Activated naive CD4-positive, alpha-beta T cell treated with anti-CD3 and anti-CD28 coated beads, Interleukin-2, amount 50 U/mL, for 72 hours (primary cell): ENCODE results near the gene MAP4K4. TPM values are rescaled to one million over a fixed set of nuclear protein-coding genes. Genes with fewer than 3 reads are reported as not detected.

Experiments used
- ATAC-seq, 2 donors: fragments of 150-1000 bp; cut with Tn5 transposase; 2 replicates each; pipeline ENCODE4 v1.10.0; 2021; ENCODE audit warnings: mild to moderate bottlenecking in 2 of 2, moderate library complexity in 2 of 2
- DNase-seq, 2 donors: peaks; one replicate each; pipeline ENCODE4 v3.0.0; 2021 to 2022; ENCODE audit warnings: low spot score in 2 of 2
- H3K27ac Mint-ChIP-seq, 2 donors: one replicate each; pipeline ENCODE4 v1.8.0; 2022; ENCODE audit warnings: mild to moderate bottlenecking in 2 of 2, mixed read lengths in 2 of 2
- H3K36me3 Mint-ChIP-seq, 2 donors: one replicate each; pipeline ENCODE4 v1.8.0; 2022; ENCODE audit warnings: mixed read lengths in 2 of 2
- H3K9me3 Mint-ChIP-seq, 2 donors: one replicate each; pipeline ENCODE4 v1.8.0; 2022; ENCODE audit warnings: mixed read lengths in 2 of 2
- total RNA-seq, 2 donors: library from RNA; stranded (reverse); gene quantifications; one replicate each; pipeline ENCODE4 v1.2.3, GENCODE V29; 2022

MAP4K4 gene
- total RNA-seq, result 10 to 100 TPM; 82.9 to 94.3 TPM

- peaks cover 13 to 23% of the 10 kb centered on the region in 2 donors for H3K36me3 Mint-ChIP-seq
- peak within 1 kb of the TSS in 1 of 2 donors; percentile 63 for H3K27ac Mint-ChIP-seq
- DNase-seq (peak; percentile 54 to 75), ATAC-seq (peak; percentile 56 to 67)
- H3K9me3 Mint-ChIP-seq, result peaks cover 0 to 12% of the 10 kb centered on the region in 2 donors
Observed at GRCh38 chr2:101697124-101698013, at the start of gene MAP4K4. MAP4K4 (plus strand) TSS chr2:101697707; CDS start chr2:101698081, 374 bp downstream.

GRCh38 chr2:101653469-101653868, 44.0 kb upstream of the MAP4K4 start:
- Mint-ChIP-seq H3K27ac (peak overlapping the region in 1 of 2 donors; percentile 9), H3K9me3 (peaks cover 4% of the 10 kb centered on the region in 2 donors), H3K36me3 (peaks cover 5 to 12% of the 10 kb centered on the region in 2 donors)
- no peak for DNase-seq
- ATAC-seq, result no peak

GRCh38 chr2:101655702-101656422, 41.6 kb upstream of the MAP4K4 start:
- DNase-seq, result no peak
- Mint-ChIP-seq H3K9me3 (peaks cover 0 to 4% of the 10 kb centered on the region in 2 donors), H3K27ac (peak overlapping the region in 1 of 2 donors; percentile 53), H3K36me3 (peaks cover 4 to 5% of the 10 kb centered on the region in 2 donors)
- no peak for ATAC-seq

GRCh38 chr2:101657787-101658186, 39.7 kb upstream of the MAP4K4 start:
- no peak for ATAC-seq
- no peaks in the 10 kb centered on the region for H3K9me3 Mint-ChIP-seq
- peaks cover 0 to under 1% of the 10 kb centered on the region in 2 donors for H3K36me3 Mint-ChIP-seq
- H3K27ac Mint-ChIP-seq, result no peak overlapping the region
- DNase-seq, result no peak

GRCh38 chr2:101658387-101658786, 39.1 kb upstream of the MAP4K4 start:
- no peaks in the 10 kb centered on the region for H3K36me3 Mint-ChIP-seq
- no peak for ATAC-seq
- DNase-seq, result no peak
- H3K27ac Mint-ChIP-seq, result no peak overlapping the region
- H3K9me3 Mint-ChIP-seq, result no peaks in the 10 kb centered on the region

- Mint-ChIP-seq H3K9me3 (peaks cover 0 to 2% of the 10 kb centered on the region in 2 donors), H3K36me3 (peaks cover 0 to 2% of the 10 kb centered on the region in 2 donors), H3K27ac (no peak overlapping the region)
- no peak for DNase-seq
- no peak for ATAC-seq
Observed at GRCh38 chr2:101665312-101665711, 32.2 kb upstream of the MAP4K4 start.

GRCh38 chr2:101667823-101668222, 29.7 kb upstream of the MAP4K4 start:
- DNase-seq, result no peak
- Mint-ChIP-seq H3K9me3 (peaks cover 0 to 5% of the 10 kb centered on the region in 2 donors), H3K36me3 (peaks cover 0 to 18% of the 10 kb centered on the region in 2 donors), H3K27ac (no peak overlapping the region)
- no peak for ATAC-seq

- no peak for DNase-seq
- Mint-ChIP-seq H3K9me3 (peaks cover 0 to 16% of the 10 kb centered on the region in 2 donors), H3K27ac (no peak overlapping the region), H3K36me3 (peaks cover 0 to 29% of the 10 kb centered on the region in 2 donors)
- no peak for ATAC-seq
Observed at GRCh38 chr2:101672047-101672446, 25.5 kb upstream of the MAP4K4 start.

GRCh38 chr2:101673920-101674319, 23.6 kb upstream of the MAP4K4 start:
- no peak overlapping the region for H3K27ac Mint-ChIP-seq
- peaks cover 0 to 29% of the 10 kb centered on the region in 2 donors for H3K36me3 Mint-ChIP-seq
- DNase-seq (no peak), ATAC-seq (no peak)
- peaks cover 0 to 16% of the 10 kb centered on the region in 2 donors for H3K9me3 Mint-ChIP-seq

GRCh38 chr2:101675512-101675911, 22.0 kb upstream of the MAP4K4 start:
- ATAC-seq (peak; percentile 82 to 86), DNase-seq (no peak)
- H3K36me3 Mint-ChIP-seq, result peaks cover 0 to 24% of the 10 kb centered on the region in 2 donors
- peaks cover 0 to 12% of the 10 kb centered on the region in 2 donors for H3K9me3 Mint-ChIP-seq
- H3K27ac Mint-ChIP-seq, result no peak overlapping the region

- no peak overlapping the region for H3K27ac Mint-ChIP-seq
- peaks cover 0 to 11% of the 10 kb centered on the region in 2 donors for H3K9me3 Mint-ChIP-seq
- peaks cover 0 to 20% of the 10 kb centered on the region in 2 donors for H3K36me3 Mint-ChIP-seq
- ATAC-seq (no peak), DNase-seq (no peak)
Observed at GRCh38 chr2:101676674-101677073, 20.8 kb upstream of the MAP4K4 start.

GRCh38 chr2:101677658-101678057, 19.8 kb upstream of the MAP4K4 start:
- Mint-ChIP-seq H3K36me3 (peaks cover 0 to 11% of the 10 kb centered on the region in 2 donors), H3K27ac (no peak overlapping the region), H3K9me3 (peaks cover 0 to 11% of the 10 kb centered on the region in 2 donors)
- no peak for DNase-seq
- no peak for ATAC-seq

GRCh38 chr2:101678379-101678778, 19.1 kb upstream of the MAP4K4 start:
- ATAC-seq, result peak in 1 of 2 donors; percentile 45
- peaks cover 0 to 11% of the 10 kb centered on the region in 2 donors for H3K9me3 Mint-ChIP-seq
- peaks cover 0 to 11% of the 10 kb centered on the region in 2 donors for H3K36me3 Mint-ChIP-seq
- H3K27ac Mint-ChIP-seq, result no peak overlapping the region
- no peak for DNase-seq

GRCh38 chr2:101679037-101679726, 18.3 kb upstream of the MAP4K4 start:
- ATAC-seq (no peak), DNase-seq (no peak)
- peaks cover 0 to 5% of the 10 kb centered on the region in 2 donors for H3K36me3 Mint-ChIP-seq
- no peak overlapping the region for H3K27ac Mint-ChIP-seq
- peaks cover 0 to 8% of the 10 kb centered on the region in 2 donors for H3K9me3 Mint-ChIP-seq

- ATAC-seq (no peak), DNase-seq (no peak)
- no peak overlapping the region for H3K27ac Mint-ChIP-seq
- peaks cover 0 to under 1% of the 10 kb centered on the region in 2 donors for H3K9me3 Mint-ChIP-seq
- H3K36me3 Mint-ChIP-seq, result no peaks in the 10 kb centered on the region
Observed at GRCh38 chr2:101679801-101680487, 17.6 kb upstream of the MAP4K4 start.

GRCh38 chr2:101682311-101682710, 15.2 kb upstream of the MAP4K4 start:
- DNase-seq (no peak), ATAC-seq (no peak)
- no peaks in the 10 kb centered on the region for H3K36me3 Mint-ChIP-seq
- H3K27ac Mint-ChIP-seq, result no peak overlapping the region
- no peaks in the 10 kb centered on the region for H3K9me3 Mint-ChIP-seq
